HG02763 (cell line): ENCODE measurements around the gene TBX2.

ENCODE experiments used
- ATAC-seq: cut with Tn5 transposase; IDR thresholded peaks from one replicate; pipeline ENCODE4 v1.9.1; 2021; ENCODE audit warnings: mild to moderate bottlenecking, moderate library complexity; ENCODE audit not compliant: unreplicated experiment

Gene TBX2

DNA sequence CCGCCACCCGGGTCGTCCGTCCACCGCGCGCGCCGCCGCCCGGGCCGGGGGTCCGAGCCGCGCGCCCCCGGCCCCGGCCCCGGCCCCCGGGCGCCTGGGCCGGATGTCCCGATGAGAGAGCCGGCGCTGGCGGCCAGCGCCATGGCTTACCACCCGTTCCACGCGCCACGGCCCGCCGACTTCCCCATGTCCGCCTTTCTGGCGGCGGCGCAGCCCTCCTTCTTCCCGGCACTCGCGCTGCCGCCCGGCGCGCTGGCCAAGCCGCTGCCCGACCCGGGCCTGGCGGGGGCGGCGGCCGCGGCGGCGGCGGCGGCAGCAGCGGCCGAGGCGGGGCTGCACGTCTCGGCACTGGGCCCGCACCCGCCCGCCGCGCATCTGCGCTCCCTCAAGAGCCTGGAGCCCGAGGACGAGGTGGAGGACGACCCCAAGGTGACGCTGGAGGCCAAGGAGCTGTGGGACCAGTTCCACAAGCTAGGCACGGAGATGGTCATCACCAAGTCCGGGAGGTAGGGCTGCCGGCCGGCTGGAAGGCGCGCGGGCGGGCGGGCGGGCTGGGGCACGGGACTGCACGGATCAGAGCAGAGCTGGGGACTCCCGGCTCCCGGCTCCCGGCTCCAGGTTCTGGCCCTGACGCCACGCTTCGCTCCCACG lies 548 bp downstream of the TBX2 start:
- ATAC-seq = no peak

DNA sequence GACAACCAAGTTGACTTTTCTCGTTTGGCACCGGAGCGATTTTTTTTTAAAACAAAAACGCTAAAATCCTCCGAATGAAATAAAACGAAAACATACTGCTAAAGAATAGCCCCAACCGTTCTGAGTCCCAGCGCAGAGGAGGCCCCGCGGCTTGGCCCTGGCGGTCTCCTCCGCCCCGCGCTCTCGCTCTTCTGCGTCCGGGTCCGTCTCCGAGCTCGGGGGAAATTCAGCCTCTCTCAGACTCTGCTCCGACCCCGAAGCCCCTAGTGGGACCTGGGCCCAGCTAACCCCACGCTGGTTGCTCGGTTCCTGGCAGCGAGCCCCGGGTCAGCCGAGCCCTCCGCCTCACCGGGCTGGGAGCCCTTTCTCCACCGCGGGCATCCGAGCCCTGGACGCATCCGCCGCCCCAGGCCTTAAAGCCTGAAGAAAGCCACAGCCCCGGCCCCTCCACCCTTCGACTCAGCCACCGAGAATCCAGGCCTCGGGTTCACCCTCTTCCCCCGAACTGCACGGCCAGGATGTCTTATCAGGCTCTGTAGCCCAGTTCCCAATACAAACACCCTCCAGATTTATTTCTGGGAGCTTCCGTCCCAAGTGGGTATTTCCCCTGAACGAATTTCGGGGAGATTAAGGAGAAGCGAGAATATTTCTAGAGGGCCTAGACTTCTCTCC lies 1.2 kb downstream of the TBX2 start:
- no peak for ATAC-seq

- ATAC-seq = no peak
Measured at GRCh38 chr17:61401389-61402072, 1.9 kb downstream of the TBX2 start.

GRCh38 chr17:61402073-61402541 lies 2.5 kb downstream of the TBX2 start:
- ATAC-seq = no peak

GRCh38 chr17:61402978-61403800 lies 3.5 kb downstream of the TBX2 start:
- ATAC-seq = no peak

- ATAC-seq = no peak
Measured at GRCh38 chr17:61403801-61404662, 4.4 kb downstream of the TBX2 start.

DNA sequence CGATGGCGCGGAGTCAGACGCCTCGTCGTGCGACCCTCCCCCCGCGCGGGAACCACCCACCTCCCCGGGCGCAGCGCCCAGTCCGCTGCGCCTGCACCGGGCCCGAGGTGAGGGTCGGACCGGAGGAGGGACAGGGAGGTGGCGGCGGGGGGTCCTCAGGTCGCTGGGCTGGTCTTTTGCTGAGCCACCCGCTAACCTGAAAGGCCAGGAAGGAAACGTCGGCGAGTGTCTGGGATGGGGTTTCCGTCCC lies 4.9 kb downstream of the TBX2 start:
- ATAC-seq = no peak

DNA sequence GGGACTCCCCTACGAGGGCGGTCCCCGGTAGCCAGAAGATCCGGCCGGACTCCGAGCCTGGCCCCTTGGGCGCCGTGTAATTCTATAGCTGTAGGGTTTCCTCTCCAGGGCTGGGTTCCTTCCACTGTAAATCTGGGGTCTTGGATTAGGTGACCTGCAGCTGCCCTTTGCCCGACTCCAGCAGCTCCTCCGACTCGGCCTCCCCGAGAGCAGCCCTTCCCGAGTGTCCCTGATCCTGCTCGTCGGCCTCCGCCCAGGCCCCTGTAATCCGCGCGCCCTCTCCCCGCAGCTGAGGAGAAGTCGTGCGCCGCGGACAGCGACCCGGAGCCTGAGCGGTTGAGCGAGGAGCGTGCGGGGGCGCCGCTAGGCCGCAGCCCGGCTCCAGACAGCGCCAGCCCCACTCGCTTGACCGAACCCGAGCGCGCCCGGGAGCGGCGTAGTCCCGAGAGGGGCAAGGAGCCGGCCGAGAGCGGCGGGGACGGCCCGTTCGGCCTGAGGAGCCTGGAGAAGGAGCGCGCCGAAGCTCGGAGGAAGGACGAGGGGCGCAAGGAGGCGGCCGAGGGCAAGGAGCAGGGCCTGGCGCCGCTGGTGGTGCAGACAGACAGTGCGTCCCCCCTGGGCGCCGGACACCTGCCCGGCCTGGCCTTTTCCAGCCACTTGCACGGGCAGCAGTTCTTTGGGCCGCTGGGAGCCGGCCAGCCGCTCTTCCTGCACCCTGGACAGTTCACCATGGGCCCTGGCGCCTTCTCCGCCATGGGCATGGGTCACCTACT lies 5.5 kb downstream of the TBX2 start:
- no peak for ATAC-seq

- no peak for ATAC-seq
Measured at GRCh38 chr17:61405686-61406536, 6.3 kb downstream of the TBX2 start.

DNA sequence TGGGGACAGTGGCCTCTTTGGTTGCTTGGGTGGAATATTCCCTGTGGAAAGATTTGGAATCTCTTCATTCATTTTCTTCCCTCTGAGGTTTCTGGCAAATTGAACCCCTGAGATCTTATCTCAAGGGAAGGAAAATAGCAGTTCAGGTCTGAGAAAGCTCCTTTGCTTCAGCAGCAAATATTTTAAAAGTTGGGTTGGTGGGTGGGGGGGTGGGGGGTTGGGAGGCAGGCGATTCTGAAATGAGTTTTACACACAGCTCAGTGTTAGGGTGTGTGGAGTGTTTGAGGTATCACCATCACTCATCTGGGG lies 6.8 kb downstream of the TBX2 start:
- no peak for ATAC-seq

DNA sequence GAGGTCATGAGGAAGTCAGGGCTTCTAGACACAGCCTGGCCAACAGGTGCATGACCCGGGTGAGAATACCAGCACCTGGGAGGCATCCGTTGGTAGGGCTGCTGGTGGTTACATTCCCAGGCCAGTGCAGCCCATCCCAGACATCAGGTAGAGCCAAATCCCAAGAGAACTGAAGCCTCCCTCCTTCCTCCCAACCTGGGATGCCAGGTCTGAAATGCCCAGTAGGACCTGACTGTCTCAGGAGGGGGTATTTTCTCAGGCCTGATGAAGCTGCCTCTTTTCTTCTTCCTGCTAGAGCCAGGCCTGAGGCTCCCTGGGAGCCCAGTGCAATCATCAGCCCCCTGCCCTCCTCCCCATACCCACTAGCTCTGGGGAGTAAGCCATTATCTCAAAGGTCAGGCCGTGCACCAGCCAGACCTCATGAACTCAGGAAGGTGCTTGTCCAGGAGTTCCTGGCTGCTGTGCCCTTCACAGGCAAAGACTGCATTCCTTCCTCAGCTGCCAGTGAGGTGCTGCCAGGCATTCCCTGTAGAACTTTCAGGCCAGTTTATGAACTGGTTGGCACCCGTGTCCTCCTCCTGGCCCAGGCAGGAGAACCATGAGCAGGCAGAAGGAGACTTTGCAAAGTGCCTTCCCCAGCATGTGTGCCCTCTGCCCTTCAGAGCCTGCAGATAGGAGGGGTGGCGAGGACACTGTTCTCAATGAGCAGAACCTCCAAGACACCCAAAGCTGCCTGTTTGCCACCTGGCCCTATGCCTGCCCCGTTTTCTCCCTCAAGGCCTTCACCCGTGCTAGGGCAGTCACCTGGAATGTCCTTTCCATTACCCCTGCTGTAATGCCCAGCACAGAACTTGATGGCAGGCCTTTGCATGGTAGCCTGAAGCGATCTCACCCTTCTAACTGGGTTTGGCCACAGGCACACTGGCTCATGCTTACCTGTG lies 7.6 kb downstream of the TBX2 start:
- ATAC-seq = no peak

GRCh38 chr17:61408151-61409041 lies 8.8 kb downstream of the TBX2 start:
- ATAC-seq = no peak

GRCh38 chr17:61409301-61410112 lies 9.9 kb downstream of the TBX2 start:
- no peak for ATAC-seq

GRCh38 chr17:61410141-61411010 lies 10.7 kb downstream of the TBX2 start:
- ATAC-seq = no peak

GRCh38 chr17:61411011-61411260 lies 11.3 kb downstream of the TBX2 start:
- no peak for ATAC-seq
